Activated CD4-positive, alpha-beta T cell treated with anti-CD3 and anti-CD28 coated beads, Interleukin-2, amount 50 U/mL, for 16 hours (primary cell): ENCODE data around the gene PTK6.
"Not testable (repeated sequence)": the region's sequence is repeated elsewhere in the genome, so short reads cannot be mapped to it uniquely, and the experiment has no call there.

Experiments used
- DNase-seq: peaks from one replicate; pipeline ENCODE4 v3.0.0-alpha.2; 2020

Gene PTK6

GRCh38 chr20:63527184-63527583 is 10.0 kb downstream of the PTK6 start:
- DNase-seq, result no peak

GRCh38 chr20:63525971-63526370 is 11.2 kb downstream of the PTK6 start:
- DNase-seq, result no peak

- DNase-seq, result no peak
Measured at GRCh38 chr20:63525185-63525584, 12.0 kb downstream of the PTK6 start.

- DNase-seq, result no peak
Measured at GRCh38 chr20:63522981-63523611, 14.1 kb downstream of the PTK6 start.

- DNase-seq, result no peak
Measured at GRCh38 chr20:63522091-63522868, 14.9 kb downstream of the PTK6 start.

GRCh38 chr20:63521602-63522001 is 15.6 kb downstream of the PTK6 start:
- no peak for DNase-seq

- DNase-seq, result peak; percentile 75
Measured at GRCh38 chr20:63520934-63521601, 16.1 kb downstream of the PTK6 start.

GRCh38 chr20:63520504-63520933 is 16.7 kb downstream of the PTK6 start, which contains the start of gene PPDPF:
Gene PPDPF, plus strand, starts transcription at chr20:63520765. Its CDS starts 544 bp downstream, at chr20:63521309.
- peak; percentile 83 for DNase-seq

- DNase-seq, result peak; percentile 53
Measured at GRCh38 chr20:63519668-63520503, 17.3 kb downstream of the PTK6 start.

- DNase-seq, result no peak
Measured at GRCh38 chr20:63518946-63519667, 18.1 kb downstream of the PTK6 start.

- no peak for DNase-seq
Measured at GRCh38 chr20:63518351-63518861, 18.8 kb downstream of the PTK6 start.

- DNase-seq, result no peak
Measured at GRCh38 chr20:63517376-63518309, 19.5 kb downstream of the PTK6 start.

- DNase-seq, result not testable (repeated sequence)
Measured at GRCh38 chr20:63514520-63514919, 22.7 kb downstream of the PTK6 start.

GRCh38 chr20:63513207-63513606 is 24.0 kb downstream of the PTK6 start:
- no peak for DNase-seq

GRCh38 chr20:63509088-63509564 is 28.1 kb downstream of the PTK6 start:
- no peak for DNase-seq

GRCh38 chr20:63508072-63508768 is 29.0 kb downstream of the PTK6 start:
- DNase-seq, result no peak

GRCh38 chr20:63507083-63507743 is 30.0 kb downstream of the PTK6 start:
- no peak for DNase-seq

GRCh38 chr20:63505723-63506122 is 31.5 kb downstream of the PTK6 start:
- DNase-seq, result no peak

- DNase-seq, result no peak
Measured at GRCh38 chr20:63505281-63505680, 31.9 kb downstream of the PTK6 start.
